ENCODE results near the gene THRB.
"Not testable (repeated sequence)": the region's sequence is repeated elsewhere in the genome, so short reads cannot be mapped to it uniquely, and the experiment has no call there.

Gene THRB

GRCh38 chr3:24407980-24408680 is 86.5 kb downstream of the THRB start:
- DNase-seq (ENCODE audit: low read depth, low spot score) = no peak

- DNase-seq (ENCODE audit: low read depth, low spot score) = no peak
These were observed 87.8 kb downstream of the THRB start for GRCh38 chr3:24406900-24407299.

- DNase-seq (ENCODE audit: low read depth, low spot score) = no peak
These were observed 89.6 kb downstream of the THRB start for GRCh38 chr3:24405057-24405456.

- DNase-seq (ENCODE audit: low read depth, low spot score) = no peak
These were observed 92.9 kb downstream of the THRB start for GRCh38 chr3:24401811-24402185.

GRCh38 chr3:24401090-24401810 is 93.4 kb downstream of the THRB start:
- DNase-seq (ENCODE audit: low read depth, low spot score) = no peak

- no peak for DNase-seq (ENCODE audit: low read depth, low spot score)
These were observed 94.2 kb downstream of the THRB start for GRCh38 chr3:24400450-24400849.

- no peak for DNase-seq (ENCODE audit: low read depth, low spot score)
These were observed 94.6 kb downstream of the THRB start for GRCh38 chr3:24400015-24400414.

GRCh38 chr3:24399614-24400013 is 95.0 kb downstream of the THRB start:
- no peak for DNase-seq (ENCODE audit: low read depth, low spot score)

GRCh38 chr3:24398712-24399111 is 95.9 kb downstream of the THRB start:
- DNase-seq (ENCODE audit: low read depth, low spot score) = not testable (repeated sequence)

GRCh38 chr3:24396338-24396737 is 98.3 kb downstream of the THRB start:
- DNase-seq (ENCODE audit: low read depth, low spot score) = peak; percentile 50

GRCh38 chr3:24394754-24395153 is 99.9 kb downstream of the THRB start:
- no peak for DNase-seq (ENCODE audit: low read depth, low spot score)

GRCh38 chr3:24393316-24393715 is 101.3 kb downstream of the THRB start:
- no peak for DNase-seq (ENCODE audit: low read depth, low spot score)

- no peak for DNase-seq (ENCODE audit: low read depth, low spot score)
These were observed 104.2 kb downstream of the THRB start for GRCh38 chr3:24390169-24391130.

GRCh38 chr3:24389108-24390090 is 105.3 kb downstream of the THRB start:
- DNase-seq (ENCODE audit: low read depth, low spot score) = no peak

GRCh38 chr3:24388611-24389010 is 106.0 kb downstream of the THRB start:
- DNase-seq (ENCODE audit: low read depth, low spot score) = no peak

GRCh38 chr3:24388159-24388558 is 106.5 kb downstream of the THRB start:
- DNase-seq (ENCODE audit: low read depth, low spot score) = no peak

GRCh38 chr3:24387493-24387892 is 107.2 kb downstream of the THRB start:
- DNase-seq (ENCODE audit: low read depth, low spot score) = no peak

GRCh38 chr3:24387000-24387399 is 107.7 kb downstream of the THRB start:
- no peak for DNase-seq (ENCODE audit: low read depth, low spot score)

- DNase-seq (ENCODE audit: low read depth, low spot score) = no peak
These were observed 108.2 kb downstream of the THRB start for GRCh38 chr3:24386458-24386857.

GRCh38 chr3:24385012-24385615 is 109.5 kb downstream of the THRB start:
- no peak for DNase-seq (ENCODE audit: low read depth, low spot score)

GRCh38 chr3:24382647-24383046 is 112.0 kb downstream of the THRB start:
- no peak for DNase-seq (ENCODE audit: low read depth, low spot score)

Measured in iPS DF 19.7 (cell line).